Coronary artery (tissue), 2 donors: ENCODE measurements around the gene SEPTIN6.
"Not testable (repeated sequence)": the region's sequence is repeated elsewhere in the genome, so short reads cannot be mapped to it uniquely, and the experiment has no call there.

Source experiments
- DNase-seq: peaks from one replicate; pipeline ENCODE4 v3.0.0-alpha.2; 2017; ENCODE audit warnings: low spot score
- H3K27ac ChIP-seq, 2 donors: fragments of 200-600 bp; sonication (generic); one replicate each; pipeline ENCODE4 v1.5.1; 2016 to 2019
- H3K4me3 ChIP-seq: fragments of 200-600 bp; sonication (generic); 2 replicates; pipeline ENCODE4 v1.5.1; 2016; ENCODE audit warnings: mild to moderate bottlenecking, moderate library complexity
- TF ChIP-seq, protein P1 (sequence below): fragments of 200-600 bp; sonication (generic); IDR thresholded peaks from one replicate; pipeline ENCODE4 v1.5.1; 2019; ENCODE audit warnings: antibody characterized with exemption

SEPTIN6 gene

DNA sequence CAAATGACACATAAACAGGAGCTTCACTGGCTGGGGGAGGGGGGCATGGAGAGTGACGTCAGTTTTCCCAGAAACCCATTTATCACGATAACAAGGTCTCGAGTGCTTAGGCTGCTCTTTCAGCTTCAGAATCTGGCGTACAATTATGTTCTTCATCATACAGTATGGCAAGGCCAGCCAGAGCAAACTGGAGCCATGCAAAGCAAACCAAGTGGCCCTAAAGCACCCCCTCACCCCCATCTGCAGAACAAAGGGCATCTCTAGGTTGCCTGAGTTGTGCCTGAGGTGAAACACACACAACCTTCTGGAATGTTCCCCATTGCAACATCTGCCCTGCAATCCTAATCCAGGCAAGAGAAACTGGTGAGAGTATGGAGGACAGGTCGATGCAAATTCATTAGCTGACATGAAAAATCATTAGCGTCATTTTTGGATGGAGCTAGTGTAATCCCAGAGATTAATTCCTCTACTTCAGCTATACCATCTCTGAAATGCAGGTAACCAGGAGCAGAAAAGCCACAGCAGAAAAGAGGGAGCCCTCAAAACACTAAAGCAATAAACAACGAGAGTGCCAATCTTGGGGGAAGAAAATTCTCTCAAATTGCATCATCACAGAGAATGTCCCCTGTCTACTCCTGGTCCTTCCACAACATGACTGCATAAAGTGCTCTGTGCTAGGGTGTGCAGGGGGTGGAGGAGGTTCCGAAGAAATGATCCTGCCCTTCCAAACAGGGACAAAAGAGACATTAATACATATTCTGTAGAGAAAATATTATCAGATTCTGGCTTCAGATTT, 1.8 kb downstream of the SEPTIN6 start:
- Histone ChIP-seq H3K4me3 (peak overlapping the region; percentile 86), H3K27ac (no peak overlapping the region)
- TF ChIP-seq, protein P1, sequence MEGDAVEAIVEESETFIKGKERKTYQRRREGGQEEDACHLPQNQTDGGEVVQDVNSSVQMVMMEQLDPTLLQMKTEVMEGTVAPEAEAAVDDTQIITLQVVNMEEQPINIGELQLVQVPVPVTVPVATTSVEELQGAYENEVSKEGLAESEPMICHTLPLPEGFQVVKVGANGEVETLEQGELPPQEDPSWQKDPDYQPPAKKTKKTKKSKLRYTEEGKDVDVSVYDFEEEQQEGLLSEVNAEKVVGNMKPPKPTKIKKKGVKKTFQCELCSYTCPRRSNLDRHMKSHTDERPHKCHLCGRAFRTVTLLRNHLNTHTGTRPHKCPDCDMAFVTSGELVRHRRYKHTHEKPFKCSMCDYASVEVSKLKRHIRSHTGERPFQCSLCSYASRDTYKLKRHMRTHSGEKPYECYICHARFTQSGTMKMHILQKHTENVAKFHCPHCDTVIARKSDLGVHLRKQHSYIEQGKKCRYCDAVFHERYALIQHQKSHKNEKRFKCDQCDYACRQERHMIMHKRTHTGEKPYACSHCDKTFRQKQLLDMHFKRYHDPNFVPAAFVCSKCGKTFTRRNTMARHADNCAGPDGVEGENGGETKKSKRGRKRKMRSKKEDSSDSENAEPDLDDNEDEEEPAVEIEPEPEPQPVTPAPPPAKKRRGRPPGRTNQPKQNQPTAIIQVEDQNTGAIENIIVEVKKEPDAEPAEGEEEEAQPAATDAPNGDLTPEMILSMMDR, result no peak
- no peak for DNase-seq

DNA sequence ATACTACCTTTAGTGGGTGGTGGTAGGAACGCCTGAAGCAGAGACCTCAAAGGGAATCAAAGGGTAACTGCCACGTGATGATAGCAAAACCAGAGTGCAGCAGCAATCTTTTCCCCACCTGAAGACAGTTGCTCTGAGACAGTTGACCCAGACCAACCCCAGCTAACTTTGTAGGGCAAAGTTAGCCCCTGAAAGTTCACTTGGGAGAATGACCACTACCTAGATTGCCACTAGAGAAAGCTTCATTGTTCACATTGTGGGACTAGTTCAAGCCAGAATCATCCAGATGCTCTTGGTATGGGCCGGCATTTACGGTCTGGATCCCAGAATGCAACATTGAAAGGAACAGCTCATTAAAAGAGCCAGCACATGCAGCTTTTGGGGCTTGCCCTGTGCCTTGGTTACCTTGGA, 4.1 kb downstream of the SEPTIN6 start:
- TF ChIP-seq, protein P1, result no peak
- Histone ChIP-seq H3K27ac (no peak overlapping the region), H3K4me3 (no peak overlapping the region)
- DNase-seq, result no peak

DNA sequence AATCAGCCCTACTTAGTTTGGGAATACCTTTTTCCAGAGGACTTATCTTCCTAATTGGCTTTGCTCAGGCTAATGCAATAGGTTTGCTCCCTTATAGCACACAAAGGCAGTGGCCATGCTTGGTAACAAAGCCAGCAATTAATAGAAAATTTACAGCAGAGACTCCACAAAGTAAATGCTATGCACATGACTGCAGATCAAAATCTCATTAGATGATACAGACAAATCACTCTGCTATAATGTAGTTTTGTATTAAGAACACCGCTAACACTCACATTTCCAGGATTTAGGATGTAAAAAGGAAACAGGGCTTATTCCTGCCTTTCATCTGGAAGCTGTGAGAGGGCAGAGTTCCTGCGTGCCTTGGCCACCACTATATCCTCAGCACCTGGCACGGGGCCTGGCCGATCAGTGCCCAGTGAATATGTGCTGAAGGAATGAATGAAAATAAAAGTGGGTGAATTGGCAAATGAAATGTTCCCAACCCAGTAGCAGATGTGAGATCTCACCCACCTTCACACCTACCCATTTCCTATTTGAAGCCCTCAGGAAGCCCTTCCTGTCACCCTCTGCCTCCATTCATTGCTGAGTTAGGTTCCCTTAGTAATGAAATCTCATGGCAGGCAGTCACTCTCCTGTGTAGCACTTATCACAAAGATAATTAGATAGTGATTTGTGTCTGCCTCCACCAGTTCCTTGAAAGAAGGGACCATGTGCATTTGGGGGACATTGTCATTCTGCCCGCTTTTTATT, 5.1 kb downstream of the SEPTIN6 start:
- Histone ChIP-seq H3K27ac (peak overlapping the region in 1 of 2 donors; percentile 28), H3K4me3 (no peak overlapping the region)
- no peak for DNase-seq

DNA sequence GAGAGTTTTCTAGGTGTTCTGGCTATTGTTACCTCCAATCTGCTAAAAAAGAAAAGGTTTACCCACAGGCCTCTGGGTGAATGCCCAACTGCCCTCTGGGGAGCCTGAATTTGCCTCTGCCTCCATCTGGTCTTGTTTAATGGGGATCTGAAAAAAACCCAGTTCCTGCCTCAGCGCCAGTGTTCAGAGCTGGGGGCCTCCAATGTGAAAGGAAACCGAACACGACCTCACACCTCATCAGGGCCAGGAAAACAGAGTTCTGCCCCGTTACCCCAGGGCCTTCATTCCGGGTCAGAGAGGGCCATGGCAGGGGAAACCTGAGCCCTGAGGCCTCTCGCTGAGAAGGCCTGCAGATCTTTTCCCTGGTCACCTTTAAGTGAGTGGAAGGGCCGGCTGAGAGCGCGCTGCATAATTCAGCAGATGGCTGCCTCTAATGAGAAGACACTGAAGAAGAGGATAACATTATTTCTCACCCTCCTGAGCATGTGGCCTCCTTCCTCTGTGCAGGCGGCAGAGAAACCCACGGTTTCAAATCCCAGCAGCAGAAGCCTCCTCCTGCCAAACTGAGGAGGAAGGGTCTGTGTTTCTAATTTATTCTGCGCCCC, 6.8 kb downstream of the SEPTIN6 start:
- Histone ChIP-seq H3K27ac (peak overlapping the region; percentile 49 to 82), H3K4me3 (peak overlapping the region; percentile 25)
- TF ChIP-seq, protein P1, result no peak
- no peak for DNase-seq

More for the DNA sequence above, 5.1 kb downstream of the SEPTIN6 start:
- TF ChIP-seq, protein P1, result no peak

DNA sequence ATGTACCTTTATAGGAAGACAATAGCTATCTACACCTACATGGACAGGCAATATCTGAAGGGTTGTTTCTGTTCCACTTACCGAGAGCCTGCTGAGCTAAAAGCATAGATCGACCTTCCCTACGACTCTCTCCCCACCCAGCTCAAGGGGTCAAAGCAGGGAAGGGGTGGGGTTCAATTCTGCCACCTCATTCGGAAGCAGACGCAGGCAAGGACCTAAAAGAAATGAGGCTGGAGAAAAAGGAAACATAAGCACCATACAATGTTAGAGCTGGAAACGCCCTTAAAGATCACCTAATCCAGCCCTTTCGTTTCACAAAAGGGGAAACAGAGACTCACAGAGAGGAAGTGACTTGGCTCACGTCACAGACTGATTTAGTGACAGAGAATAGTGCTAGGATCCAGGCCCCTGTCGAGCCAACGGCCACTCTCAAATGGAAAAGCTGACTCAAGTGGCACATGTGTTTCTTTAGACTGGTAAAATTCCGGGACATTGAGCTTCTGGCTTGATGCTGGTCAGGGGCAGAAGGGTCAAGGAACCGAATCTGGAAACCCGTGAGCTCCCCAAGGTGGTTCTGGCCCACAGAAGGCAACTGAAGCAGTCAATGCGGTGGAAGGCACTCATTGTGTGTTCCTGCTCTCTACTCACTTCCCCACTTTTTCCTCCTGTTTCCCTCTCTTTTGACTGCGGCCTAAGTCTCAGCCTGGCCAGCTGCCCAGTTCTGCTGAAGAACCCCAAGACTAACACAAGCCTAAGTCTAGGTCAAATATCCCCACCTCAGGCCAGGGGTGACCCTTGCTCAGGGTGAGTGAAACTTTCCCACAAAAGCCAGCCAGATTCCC, 7.5 kb downstream of the SEPTIN6 start:
- TF ChIP-seq, protein P1, result no peak
- Histone ChIP-seq H3K27ac (peak overlapping the region; percentile 49 to 82), H3K4me3 (peak overlapping the region; percentile 35)
- no peak for DNase-seq

DNA sequence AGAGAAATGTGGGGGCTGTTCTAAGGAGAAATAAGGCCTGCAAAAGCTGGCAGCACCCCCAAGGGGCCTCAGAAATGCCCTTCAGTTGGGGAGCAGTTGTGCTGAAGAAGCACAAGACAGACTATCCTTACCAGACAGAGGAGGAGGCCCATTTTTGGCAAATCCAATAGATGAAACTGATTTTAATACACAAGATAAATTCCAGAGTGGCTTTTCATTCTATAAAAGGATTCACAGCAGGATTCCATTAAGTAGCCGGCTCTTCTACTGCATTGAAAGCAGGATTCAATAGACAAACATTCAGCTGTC, 8.1 kb downstream of the SEPTIN6 start:
- TF ChIP-seq, protein P1, result no peak
- peak overlapping the region; percentile 35 for H3K4me3 ChIP-seq
- no peak for DNase-seq
- peak overlapping the region; percentile 49 to 82 for H3K27ac ChIP-seq

DNA sequence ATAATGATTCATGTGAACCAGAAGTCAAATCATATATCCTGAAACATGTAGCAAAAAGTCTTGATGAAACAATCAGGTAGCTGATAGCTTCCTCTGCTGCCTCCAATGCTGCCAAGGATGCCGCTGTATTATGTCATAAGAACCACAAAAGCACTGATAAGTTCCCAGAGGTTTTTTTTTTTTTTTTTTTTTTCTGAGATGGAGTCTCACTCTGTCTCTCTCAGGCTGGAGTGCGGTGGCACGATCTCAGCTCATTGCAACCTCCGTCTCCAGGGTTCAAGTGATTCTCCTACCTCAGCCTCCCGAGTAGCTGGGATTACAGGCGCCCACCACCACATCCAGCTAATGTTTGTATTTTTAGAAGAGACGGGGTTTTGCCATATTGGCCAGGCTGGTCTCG, 8.7 kb downstream of the SEPTIN6 start:
- H3K27ac ChIP-seq, result peak overlapping the region in 1 of 2 donors; percentile 82
- not testable (repeated sequence) for H3K4me3 ChIP-seq, DNase-seq
